Vagina (tissue), 2 donors: Measurements from ENCODE around the gene ARID1B. TPM values are rescaled to one million over a fixed set of nuclear protein-coding genes. Genes with fewer than 3 reads are reported as not detected.

Source experiments
- DNase-seq, 2 donors: peaks; one replicate each; pipeline ENCODE4 v3.0.0-alpha.2; 2017; ENCODE audit errors: extremely low spot score in 2 of 2
- H3K27ac ChIP-seq: fragments of 200-600 bp; sonication (generic); one replicate; pipeline ENCODE4 v1.5.1; 2019
- H3K27me3 ChIP-seq: fragments of 200-600 bp; sonication (generic); one replicate; pipeline ENCODE4 v1.5.1; 2019
- H3K36me3 ChIP-seq, 2 donors: fragments of 200-600 bp; sonication (generic); one replicate each; pipeline ENCODE4 v1.5.1; 2017 to 2019
- H3K4me1 ChIP-seq: fragments of 200-600 bp; sonication (generic); one replicate; pipeline ENCODE4 v1.5.1; 2019
- H3K4me3 ChIP-seq, 2 donors: fragments of 200-600 bp; sonication (generic); 1 replicate in 1 of 2; 2 replicates in 1 of 2; pipeline ENCODE4 v1.5.1; 2016 to 2019
- H3K9me3 ChIP-seq: fragments of 200-600 bp; sonication (generic); one replicate; pipeline ENCODE4 v1.5.1; 2019
- POLR2A ChIP-seq, 2 donors: fragments of 450-650 bp; IDR thresholded peaks; one replicate each; pipeline ENCODE4 v1.6.1; 2017; ENCODE audit warnings: antibody characterized with exemption in 2 of 2, mild to moderate bottlenecking in 2 of 2, moderate library complexity in 2 of 2
- POLR2AphosphoS5 ChIP-seq, 2 donors: sonication (generic); formaldehyde crosslinking; IDR thresholded peaks; one replicate each; pipeline ENCODE4 v1.9.0; 2017; ENCODE audit warnings: antibody characterized with exemption in 2 of 2, mild to moderate bottlenecking in 2 of 2, low read depth in 1 of 2; ENCODE audit not compliant: insufficient read depth in 1 of 2
- intact Hi-C: fragments of 100-400 bp; cut with DNase I; formaldehyde crosslinking; loops from one replicate; pipeline ENCODE4 v1.15.1; 2023
- total RNA-seq: library from RNA; depleted of rRNA; stranded (reverse); fragments of >200 nt; gene quantifications from one replicate; pipeline ENCODE4 v1.2.3, GENCODE V29; 2016
- TF ChIP-seq, protein P1 (sequence below), 3 experiments: fragments of 450-650 bp in 2 of 3; fragments of 200-600 bp in 1 of 3; sonication (generic) in 1 of 3; IDR thresholded peaks; one replicate each; pipeline ENCODE4 v1.5.1; 2017 to 2019; ENCODE audit warnings: antibody characterized with exemption in 3 of 3, mild to moderate bottlenecking in 2 of 3, moderate library complexity in 2 of 3

ARID1B gene
- total RNA-seq, 1 donor from 2014 or later: 141 TPM

DNA sequence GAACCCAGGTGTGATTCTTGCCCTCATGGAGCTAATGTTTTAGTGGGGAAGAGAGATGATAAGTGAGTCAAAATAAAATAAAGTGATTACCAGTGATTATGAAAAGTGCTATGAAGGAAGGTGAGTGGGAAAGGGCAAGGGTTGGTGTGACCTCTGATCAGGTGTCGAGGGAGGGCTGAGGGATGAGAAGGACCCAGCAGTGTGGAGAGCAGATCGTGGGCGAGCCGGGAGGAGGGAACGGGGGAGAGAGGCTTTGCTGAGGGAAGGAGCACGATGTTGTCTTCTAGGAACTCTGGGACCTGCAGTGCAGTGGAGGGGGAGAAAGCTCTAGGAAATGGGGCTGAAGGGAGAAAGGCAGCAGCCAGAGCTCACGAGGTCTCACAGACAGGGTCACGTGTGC is 354.1 kb downstream of the ARID1B start:
- Histone ChIP-seq H3K4me3 (no peak overlapping the region), H3K4me1 (peaks cover 5% of the 10 kb centered on the region), H3K9me3 (no peaks in the 10 kb centered on the region), H3K27ac (no peak overlapping the region), H3K36me3 (peaks cover 0 to 16% of the 10 kb centered on the region in 2 donors), H3K27me3 (no peaks in the 10 kb centered on the region)
- TF ChIP-seq POLR2AphosphoS5 (IDR thresholded peaks at IDR 0.05; ENCODE audit: insufficient read depth in 1 of 2, low read depth in 1 of 2): no peak
- TF ChIP-seq, protein P1, sequence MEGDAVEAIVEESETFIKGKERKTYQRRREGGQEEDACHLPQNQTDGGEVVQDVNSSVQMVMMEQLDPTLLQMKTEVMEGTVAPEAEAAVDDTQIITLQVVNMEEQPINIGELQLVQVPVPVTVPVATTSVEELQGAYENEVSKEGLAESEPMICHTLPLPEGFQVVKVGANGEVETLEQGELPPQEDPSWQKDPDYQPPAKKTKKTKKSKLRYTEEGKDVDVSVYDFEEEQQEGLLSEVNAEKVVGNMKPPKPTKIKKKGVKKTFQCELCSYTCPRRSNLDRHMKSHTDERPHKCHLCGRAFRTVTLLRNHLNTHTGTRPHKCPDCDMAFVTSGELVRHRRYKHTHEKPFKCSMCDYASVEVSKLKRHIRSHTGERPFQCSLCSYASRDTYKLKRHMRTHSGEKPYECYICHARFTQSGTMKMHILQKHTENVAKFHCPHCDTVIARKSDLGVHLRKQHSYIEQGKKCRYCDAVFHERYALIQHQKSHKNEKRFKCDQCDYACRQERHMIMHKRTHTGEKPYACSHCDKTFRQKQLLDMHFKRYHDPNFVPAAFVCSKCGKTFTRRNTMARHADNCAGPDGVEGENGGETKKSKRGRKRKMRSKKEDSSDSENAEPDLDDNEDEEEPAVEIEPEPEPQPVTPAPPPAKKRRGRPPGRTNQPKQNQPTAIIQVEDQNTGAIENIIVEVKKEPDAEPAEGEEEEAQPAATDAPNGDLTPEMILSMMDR (IDR thresholded peaks at IDR 0.05): no peak
- no peak for TF ChIP-seq POLR2A (IDR thresholded peaks at IDR 0.05)
- intact Hi-C loops: no loop called here
- no peak for DNase-seq

DNA sequence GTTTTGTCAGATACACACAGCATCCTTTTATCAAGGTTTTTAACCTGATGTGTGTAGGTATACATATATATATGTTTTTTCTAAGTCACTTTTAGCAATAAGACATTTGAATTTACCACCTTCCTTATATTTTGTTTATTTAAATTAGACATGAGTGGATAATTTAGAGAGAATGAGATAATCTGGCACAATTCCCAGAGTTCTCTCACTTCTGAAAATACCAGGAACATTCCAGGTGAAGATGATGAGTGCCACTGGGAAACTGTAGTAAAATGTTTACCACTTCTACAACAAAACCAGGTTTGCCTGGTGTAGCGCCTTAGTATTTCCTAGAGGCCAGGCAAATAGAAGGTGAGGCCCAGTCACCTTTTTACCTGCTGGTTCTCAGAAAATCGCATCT is 356.7 kb downstream of the ARID1B start:
- H3K36me3 ChIP-seq: peaks cover 0 to 18% of the 10 kb centered on the region in 2 donors
- intact Hi-C loops: no loop called here
- no peak for TF ChIP-seq POLR2A (IDR thresholded peaks at IDR 0.05)
- TF ChIP-seq, protein P1 (IDR thresholded peaks at IDR 0.05): no peak
- TF ChIP-seq POLR2AphosphoS5 (IDR thresholded peaks at IDR 0.05; ENCODE audit: insufficient read depth in 1 of 2, low read depth in 1 of 2): no peak
- H3K27ac ChIP-seq: no peak overlapping the region
- no peaks in the 10 kb centered on the region for H3K9me3 ChIP-seq
- DNase-seq: no peak
- H3K4me1 ChIP-seq: no peaks in the 10 kb centered on the region
- H3K27me3 ChIP-seq: no peaks in the 10 kb centered on the region
- H3K4me3 ChIP-seq: no peak overlapping the region

DNA sequence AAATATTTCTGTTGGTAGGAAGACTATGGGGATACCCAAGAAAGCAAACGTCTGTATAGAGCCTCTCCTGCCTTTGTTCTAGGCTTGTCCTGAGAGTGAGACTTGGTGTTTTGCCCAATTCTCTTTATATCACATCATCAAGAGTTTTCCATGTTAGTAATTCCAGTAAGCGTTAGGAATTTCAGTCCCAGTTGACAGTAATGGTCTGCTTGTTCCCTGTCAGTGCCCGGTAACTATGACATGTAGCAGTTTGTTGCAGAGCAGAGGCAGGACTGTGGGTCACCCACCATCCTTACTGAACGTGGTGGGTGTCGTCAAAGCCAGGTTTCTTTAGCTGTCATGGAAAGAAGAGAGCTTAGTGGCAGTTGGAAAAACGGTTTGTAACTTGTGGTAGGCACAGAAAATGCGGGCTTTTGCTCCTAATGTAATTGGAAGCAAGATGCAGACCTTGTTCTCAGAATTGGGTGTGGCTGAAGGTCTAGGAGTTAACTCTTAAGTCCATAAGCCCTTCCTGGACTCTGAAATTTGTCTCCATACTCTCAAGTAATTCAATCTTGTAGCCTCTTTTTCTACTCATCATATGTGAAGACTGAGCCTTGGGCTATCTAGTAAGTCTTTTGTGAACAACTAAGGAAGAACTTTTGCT is 357.3 kb downstream of the ARID1B start:
- intact Hi-C loops: no loop called here
- Histone ChIP-seq H3K4me3 (no peak overlapping the region), H3K36me3 (peaks cover 0 to 23% of the 10 kb centered on the region in 2 donors), H3K27ac (no peak overlapping the region), H3K27me3 (no peaks in the 10 kb centered on the region), H3K4me1 (no peaks in the 10 kb centered on the region), H3K9me3 (no peaks in the 10 kb centered on the region)
- TF ChIP-seq POLR2A (IDR thresholded peaks at IDR 0.05): no peak
- TF ChIP-seq POLR2AphosphoS5 (IDR thresholded peaks at IDR 0.05; ENCODE audit: insufficient read depth in 1 of 2, low read depth in 1 of 2): no peak
- TF ChIP-seq, protein P1 (IDR thresholded peaks at IDR 0.05): no peak
- peak in 1 of 2 donors; percentile 77 for DNase-seq

DNA sequence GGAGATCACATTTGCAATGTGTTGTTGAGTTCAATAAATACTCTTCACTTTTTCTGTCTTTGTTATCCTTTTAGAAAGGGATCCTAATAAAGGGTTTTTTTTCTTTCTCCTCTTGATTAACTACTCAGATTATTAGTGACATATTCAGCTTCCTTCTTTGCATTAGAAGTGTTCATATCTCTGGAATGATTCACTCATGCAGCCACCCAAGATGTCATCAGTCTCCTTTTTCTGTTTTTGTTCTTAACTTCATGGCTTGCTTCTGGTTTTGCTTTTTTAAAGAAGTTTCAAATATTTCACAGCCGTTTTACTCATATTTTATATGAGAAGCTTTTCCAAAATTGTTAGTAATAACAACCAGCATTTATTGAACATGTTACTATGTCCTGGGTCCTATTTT is 358.5 kb downstream of the ARID1B start:
- H3K4me1 ChIP-seq: no peaks in the 10 kb centered on the region
- H3K36me3 ChIP-seq: peaks cover 0 to 26% of the 10 kb centered on the region in 2 donors
- no peak overlapping the region for H3K27ac ChIP-seq
- H3K9me3 ChIP-seq: no peaks in the 10 kb centered on the region
- TF ChIP-seq, protein P1 (IDR thresholded peaks at IDR 0.05): no peak
- TF ChIP-seq POLR2AphosphoS5 (IDR thresholded peaks at IDR 0.05; ENCODE audit: insufficient read depth in 1 of 2, low read depth in 1 of 2) (no peak), POLR2A (IDR thresholded peaks at IDR 0.05) (no peak)
- no peak for DNase-seq
- H3K4me3 ChIP-seq: no peak overlapping the region
- intact Hi-C loops: no loop called here
- no peaks in the 10 kb centered on the region for H3K27me3 ChIP-seq

DNA sequence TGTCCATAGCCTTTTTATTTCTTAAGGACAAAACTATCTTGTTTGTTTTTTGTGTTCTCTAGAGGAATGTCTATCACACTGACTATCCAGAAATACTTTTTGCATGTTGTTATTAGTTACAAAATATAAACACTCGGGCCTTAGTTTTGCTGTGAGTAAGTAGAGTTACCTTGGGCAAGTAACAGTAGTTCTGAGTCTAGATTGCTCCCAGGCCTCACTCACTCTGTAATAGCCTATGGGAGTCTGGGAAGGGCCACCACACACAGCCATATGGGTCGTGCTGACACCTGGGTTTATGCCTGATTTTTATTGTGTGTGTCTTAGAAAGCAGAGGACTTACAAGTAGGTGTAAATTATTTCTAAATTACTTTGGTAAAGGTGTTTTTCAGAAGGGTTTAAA is 360.3 kb downstream of the ARID1B start:
- H3K4me1 ChIP-seq: no peaks in the 10 kb centered on the region
- H3K27me3 ChIP-seq: no peaks in the 10 kb centered on the region
- H3K9me3 ChIP-seq: no peaks in the 10 kb centered on the region
- TF ChIP-seq, protein P1 (IDR thresholded peaks at IDR 0.05): no peak
- no peak for TF ChIP-seq POLR2A (IDR thresholded peaks at IDR 0.05)
- no peak for TF ChIP-seq POLR2AphosphoS5 (IDR thresholded peaks at IDR 0.05; ENCODE audit: insufficient read depth in 1 of 2, low read depth in 1 of 2)
- no peak for DNase-seq
- H3K27ac ChIP-seq: no peak overlapping the region
- peaks cover 0 to 30% of the 10 kb centered on the region in 2 donors for H3K36me3 ChIP-seq
- H3K4me3 ChIP-seq: no peak overlapping the region
- intact Hi-C loops: no loop called here
